Urinary bladder (tissue), 4 donors: ENCODE data around the gene C4orf50. TPM values are rescaled to one million over a fixed set of nuclear protein-coding genes. Genes with fewer than 3 reads are reported as not detected.

Source experiments
- DNase-seq: peaks from one replicate; pipeline ENCODE4 v3.0.0-alpha.2; 2015; ENCODE audit errors: extremely low spot score
- H3K27ac ChIP-seq: one replicate; pipeline ENCODE4 v1.5.1; 2013; ENCODE audit warnings: low read depth, mild to moderate bottlenecking, moderate library complexity
- H3K36me3 ChIP-seq: one replicate; pipeline ENCODE4 v1.6.1; 2013; ENCODE audit warnings: mild to moderate bottlenecking, moderate library complexity; ENCODE audit not compliant: insufficient read depth
- H3K4me1 ChIP-seq: one replicate; pipeline ENCODE4 v1.6.1; 2013; ENCODE audit warnings: mild to moderate bottlenecking, moderate library complexity; ENCODE audit not compliant: insufficient read depth
- H3K4me3 ChIP-seq: one replicate; pipeline ENCODE4 v1.5.1; 2013; ENCODE audit warnings: low read depth, low read length
- WGBS: extraction: QIAGEN DNeasy Blood & Tissue Kit; methylation state at CpG from one replicate; pipeline ENCODE4 v1.1.7; 2013; 5-methylcytosine and 5-hydroxymethylcytosine counted together
- polyA plus RNA-seq: library from polyadenylated mRNA; stranded (reverse); fragments of 200-250 nt; gene quantifications from one replicate; pipeline ENCODE4 v1.2.3, GENCODE V29; 2013
- total RNA-seq: library from RNA; depleted of rRNA; stranded (reverse); fragments of >200 nt; gene quantifications from one replicate; pipeline ENCODE4 v1.2.3, GENCODE V29; 2014
- donor health status: healthy with polysubstance abuse.
- donor health status: healthy.

C4orf50 gene
- total and polyA plus RNA-seq, 2 donors: 0.04 to 0.32 TPM

- H3K4me1 ChIP-seq: no peaks in the 10 kb centered on the region
- H3K27ac ChIP-seq: no peak overlapping the region
- H3K4me3 ChIP-seq: no peak overlapping the region
- WGBS: 86% methylated on average over 16 of the region's 16 CpGs
- DNase-seq: no peak
- H3K36me3 ChIP-seq: no peaks in the 10 kb centered on the region
Measured at GRCh38 chr4:5990446-5991160, 27.6 kb downstream of the C4orf50 start.

- WGBS: 76% methylated on average over 18 of the region's 18 CpGs
- no peak overlapping the region for H3K27ac ChIP-seq
- H3K36me3 ChIP-seq: no peaks in the 10 kb centered on the region
- no peak overlapping the region for H3K4me3 ChIP-seq
- no peaks in the 10 kb centered on the region for H3K4me1 ChIP-seq
- DNase-seq: no peak
Measured at GRCh38 chr4:5989236-5990225, 28.7 kb downstream of the C4orf50 start.

- Histone ChIP-seq H3K27ac (no peak overlapping the region), H3K36me3 (no peaks in the 10 kb centered on the region), H3K4me3 (no peak overlapping the region), H3K4me1 (no peaks in the 10 kb centered on the region)
- WGBS: 73% methylated on average over 14 of the region's 14 CpGs
- DNase-seq: no peak
Measured at GRCh38 chr4:5988086-5988845, 30.0 kb downstream of the C4orf50 start.

GRCh38 chr4:5984843-5985242, 33.4 kb downstream of the C4orf50 start:
- no peak overlapping the region for H3K27ac ChIP-seq
- no peaks in the 10 kb centered on the region for H3K36me3 ChIP-seq
- no peaks in the 10 kb centered on the region for H3K4me1 ChIP-seq
- no peak overlapping the region for H3K4me3 ChIP-seq
- no peak for DNase-seq

GRCh38 chr4:5982156-5982973, 35.9 kb downstream of the C4orf50 start:
- H3K27ac ChIP-seq: no peak overlapping the region
- 81% methylated on average over 9 of the region's 9 CpGs for WGBS
- no peaks in the 10 kb centered on the region for H3K4me1 ChIP-seq
- no peak for DNase-seq
- no peaks in the 10 kb centered on the region for H3K36me3 ChIP-seq
- H3K4me3 ChIP-seq: no peak overlapping the region

- 43% methylated on average over 3 of the region's 3 CpGs for WGBS
Measured at GRCh38 chr4:5980436-5981155, 37.6 kb downstream of the C4orf50 start.

GRCh38 chr4:5979981-5980380, 38.2 kb downstream of the C4orf50 start:
- no peak for DNase-seq
- WGBS: 15% methylated on average over 11 of the region's 11 CpGs
- H3K4me3 ChIP-seq: no peak overlapping the region
- H3K36me3 ChIP-seq: no peaks in the 10 kb centered on the region
- H3K4me1 ChIP-seq: no peaks in the 10 kb centered on the region
- H3K27ac ChIP-seq: no peak overlapping the region

More at GRCh38 chr4:5980436-5981155, 37.6 kb downstream of the C4orf50 start:
- no peaks in the 10 kb centered on the region for H3K4me1 ChIP-seq
- no peaks in the 10 kb centered on the region for H3K36me3 ChIP-seq
- no peak overlapping the region for H3K27ac ChIP-seq
- H3K4me3 ChIP-seq: no peak overlapping the region
- no peak for DNase-seq

GRCh38 chr4:5976921-5977320, 41.3 kb downstream of the C4orf50 start:
- H3K4me1 ChIP-seq: no peaks in the 10 kb centered on the region
- H3K36me3 ChIP-seq: no peaks in the 10 kb centered on the region
- DNase-seq: no peak
- WGBS: 74% methylated on average over 9 of the region's 9 CpGs
- no peak overlapping the region for H3K4me3 ChIP-seq
- no peak overlapping the region for H3K27ac ChIP-seq

- no peak overlapping the region for H3K4me3 ChIP-seq
- 79% methylated on average over 6 of the region's 6 CpGs for WGBS
- no peaks in the 10 kb centered on the region for H3K4me1 ChIP-seq
- H3K27ac ChIP-seq: no peak overlapping the region
- no peak for DNase-seq
- H3K36me3 ChIP-seq: no peaks in the 10 kb centered on the region
Measured at GRCh38 chr4:5976431-5976830, 41.8 kb downstream of the C4orf50 start.

- Histone ChIP-seq H3K36me3 (no peaks in the 10 kb centered on the region), H3K4me1 (no peaks in the 10 kb centered on the region)
- DNase-seq: no peak
Measured at GRCh38 chr4:5974321-5974720, 43.9 kb downstream of the C4orf50 start.

GRCh38 chr4:5973486-5974220, 44.6 kb downstream of the C4orf50 start:
- Histone ChIP-seq H3K4me1 (no peaks in the 10 kb centered on the region), H3K36me3 (no peaks in the 10 kb centered on the region), H3K4me3 (no peak overlapping the region), H3K27ac (no peak overlapping the region)
- WGBS: 78% methylated on average over 25 of the region's 25 CpGs
- no peak for DNase-seq

More at GRCh38 chr4:5974321-5974720, 43.9 kb downstream of the C4orf50 start:
- Histone ChIP-seq H3K4me3 (no peak overlapping the region), H3K27ac (no peak overlapping the region)
- WGBS: 47% methylated on average over 15 of the region's 15 CpGs

GRCh38 chr4:5973033-5973432, 45.2 kb downstream of the C4orf50 start:
- no peak overlapping the region for H3K27ac ChIP-seq
- no peaks in the 10 kb centered on the region for H3K4me1 ChIP-seq
- WGBS: 75% methylated on average over 10 of the region's 10 CpGs
- H3K36me3 ChIP-seq: no peaks in the 10 kb centered on the region
- H3K4me3 ChIP-seq: no peak overlapping the region
- no peak for DNase-seq
